Ovary (tissue), 9 donors: Measurements from ENCODE around the gene RNF181. TPM values are rescaled to one million over a fixed set of nuclear protein-coding genes. Genes with fewer than 3 reads are reported as not detected.
A peak's percentile ranks its signal among the peaks of the same experiment; 100 is the strongest.
"Not testable (repeated sequence)": the region's sequence is repeated elsewhere in the genome, so short reads cannot be mapped to it uniquely, and the experiment has no call there.

Experiments used
- DNase-seq, 5 donors: peaks; one replicate each; pipeline ENCODE4 v3.0.0-alpha.2; 2019 to 2020
- H3K27ac ChIP-seq, 2 donors: fragments of 200-600 bp; one replicate each; pipeline versions ENCODE4 v1.5.1 to v1.8.0; 2019 to 2022
- H3K27me3 ChIP-seq: fragments of 200-600 bp; one replicate; pipeline ENCODE4 v1.8.0; 2022
- H3K36me3 ChIP-seq: fragments of 200-600 bp; sonication (generic); one replicate; pipeline ENCODE4 v1.5.1; 2019
- H3K4me1 ChIP-seq: one replicate; pipeline ENCODE4 v1.8.1; 2013; ENCODE audit warnings: mild to moderate bottlenecking, moderate library complexity; ENCODE audit not compliant: insufficient read depth
- H3K4me3 ChIP-seq: fragments of 200-600 bp; sonication (generic); one replicate; pipeline ENCODE4 v1.5.1; 2017
- H3K9me3 ChIP-seq, 2 donors: fragments of 200-600 bp in 1 of 2; sonication (generic) in 1 of 2; one replicate each; pipeline versions ENCODE4 v1.5.1 to v1.8.1; 2013 to 2019; ENCODE audit warnings: mild to moderate bottlenecking in 1 of 2, moderate library complexity in 1 of 2
- EP300 ChIP-seq: sonication (generic); formaldehyde crosslinking; IDR thresholded peaks from one replicate; pipeline ENCODE4 v1.6.1; 2017; ENCODE audit warnings: antibody characterized with exemption
- POLR2A ChIP-seq: fragments of 450-650 bp; IDR thresholded peaks from one replicate; pipeline ENCODE4 v1.6.1; 2017; ENCODE audit warnings: antibody characterized with exemption, mild to moderate bottlenecking, moderate library complexity
- WGBS, 3 donors: extraction: QIAGEN DNeasy Blood & Tissue Kit in 1 of 3; methylation state at CpG; one replicate each; pipeline versions ENCODE4 v1.1.5 to v1.1.7; 2013 to 2017; 5-methylcytosine and 5-hydroxymethylcytosine counted together
- intact Hi-C, 4 donors: fragments of 100-400 bp; cut with DNase I; formaldehyde crosslinking; loops; one replicate each; pipeline versions ENCODE4 v1.11.0 to v1.15.1; 2022 to 2023
- polyA plus RNA-seq, 2 donors: library from polyadenylated mRNA; stranded (reverse); fragments of 200-250 nt in 1 of 2; fragments of 350-450 nt in 1 of 2; fragmentation: Illumina TruSeq in 1 of 2; extraction: RNeasy Lipid Tissue Mini Kit (QIAGEN cat#74804) in 1 of 2; gene quantifications; one replicate each; pipeline ENCODE4 v1.2.3, GENCODE V29; 2013 to 2014
- total RNA-seq, 7 donors: library from RNA; depleted of rRNA in 2 of 7; stranded (reverse); fragments of >200 nt in 2 of 7; fragmentation: NEBNext Ultra II Directional in 3 of 7; extraction: Animal tissue kit (Norgen Biotek cat#: 25700) in 3 of 7; gene quantifications; one replicate each; pipeline versions ENCODE4 v1.1.0 to v1.2.4, GENCODE V29; 2016 to 2023
- TF ChIP-seq, protein P1 (sequence below), 3 donors: fragments of 450-650 bp in 2 of 3; fragments of 200-600 bp in 1 of 3; IDR thresholded peaks; one replicate each; pipeline versions ENCODE4 v1.5.1 to v1.8.0; 2016 to 2022; ENCODE audit warnings: antibody characterized with exemption in 3 of 3, mild to moderate bottlenecking in 1 of 3
- donor health status: DM: no; HTN: no; CAD: no; lungs with moderate emphysema.
- donor health status: DM: no; HTN: no; CAD: no.
- donor health status: Bipolar disorder and iron deficiency.
- donor health status: DM: yes; HTN: yes; CAD: no.
- donor health status: DM: no; HTN: no; CAD: no.
- donor health status: DM: yes; HTN: yes; CAD: no.

The RNF181 gene
- total and polyA plus RNA-seq, 9 donors = 61.1 to 148 (median 93.8) TPM

DNA sequence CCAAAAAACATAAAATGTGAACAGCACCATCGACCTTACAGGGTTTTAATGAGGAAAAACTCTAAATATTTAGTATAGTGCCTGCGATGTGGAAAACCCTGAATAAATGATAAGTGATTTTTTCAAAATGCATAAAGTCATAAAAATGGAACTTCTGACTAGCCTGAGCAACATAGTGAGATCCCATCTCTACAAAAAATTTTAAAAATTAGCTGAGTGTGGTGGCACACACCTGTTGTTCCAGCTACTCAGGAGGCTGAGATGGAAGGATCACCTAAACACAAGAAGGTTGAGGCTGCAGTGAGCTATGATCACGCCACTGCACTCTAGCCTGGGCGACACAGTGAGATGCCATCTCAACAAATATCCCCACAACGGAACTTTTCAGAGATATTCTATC, 38.4 kb upstream of the RNF181 start:
- peaks cover 6% of the 10 kb centered on the region for H3K4me1 ChIP-seq
- TF ChIP-seq, protein P1, sequence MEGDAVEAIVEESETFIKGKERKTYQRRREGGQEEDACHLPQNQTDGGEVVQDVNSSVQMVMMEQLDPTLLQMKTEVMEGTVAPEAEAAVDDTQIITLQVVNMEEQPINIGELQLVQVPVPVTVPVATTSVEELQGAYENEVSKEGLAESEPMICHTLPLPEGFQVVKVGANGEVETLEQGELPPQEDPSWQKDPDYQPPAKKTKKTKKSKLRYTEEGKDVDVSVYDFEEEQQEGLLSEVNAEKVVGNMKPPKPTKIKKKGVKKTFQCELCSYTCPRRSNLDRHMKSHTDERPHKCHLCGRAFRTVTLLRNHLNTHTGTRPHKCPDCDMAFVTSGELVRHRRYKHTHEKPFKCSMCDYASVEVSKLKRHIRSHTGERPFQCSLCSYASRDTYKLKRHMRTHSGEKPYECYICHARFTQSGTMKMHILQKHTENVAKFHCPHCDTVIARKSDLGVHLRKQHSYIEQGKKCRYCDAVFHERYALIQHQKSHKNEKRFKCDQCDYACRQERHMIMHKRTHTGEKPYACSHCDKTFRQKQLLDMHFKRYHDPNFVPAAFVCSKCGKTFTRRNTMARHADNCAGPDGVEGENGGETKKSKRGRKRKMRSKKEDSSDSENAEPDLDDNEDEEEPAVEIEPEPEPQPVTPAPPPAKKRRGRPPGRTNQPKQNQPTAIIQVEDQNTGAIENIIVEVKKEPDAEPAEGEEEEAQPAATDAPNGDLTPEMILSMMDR (IDR thresholded peaks at IDR 0.05) = no peak
- TF ChIP-seq POLR2A (no peak), EP300 (no peak)
- DNase-seq = no peak

DNA sequence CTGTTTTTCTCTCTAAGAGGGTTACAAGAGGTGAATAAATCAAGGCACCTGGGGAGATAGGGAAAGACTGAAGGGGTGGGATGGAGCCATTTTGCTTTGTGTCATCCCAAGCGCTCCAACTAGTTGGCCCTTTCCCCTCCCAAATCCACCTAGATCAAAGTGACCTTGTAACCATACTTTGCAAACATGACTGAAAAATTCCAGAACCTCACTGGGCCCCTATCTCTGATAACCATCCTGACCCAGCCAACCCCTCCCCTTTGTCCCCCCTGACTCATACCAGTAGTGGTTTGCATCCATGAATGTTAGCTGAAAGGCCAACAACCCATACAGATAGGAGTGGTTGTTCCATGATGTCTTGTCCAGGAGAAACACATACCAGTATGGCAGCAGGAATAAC, 37.4 kb upstream of the RNF181 start:
- no peak overlapping the region for H3K4me3 ChIP-seq
- no peaks in the 10 kb centered on the region for H3K9me3 ChIP-seq
- TF ChIP-seq EP300 = no peak
- TF ChIP-seq POLR2A = no peak
- TF ChIP-seq, protein P1 (IDR thresholded peaks at IDR 0.05) = no peak
- intact Hi-C loops = loop anchor here in 1 of 4 donors (10.0 kb wide), 1 partner anchor 423 kb away; the partner anchor contains the start of gene TCF7L1
- no peak for DNase-seq
- H3K36me3 ChIP-seq = no peaks in the 10 kb centered on the region
- H3K27ac ChIP-seq = no peak overlapping the region
- peaks cover 6% of the 10 kb centered on the region for H3K4me1 ChIP-seq
- no peaks in the 10 kb centered on the region for H3K27me3 ChIP-seq
- WGBS, 3 donors = 92 to 98% (median 93%) methylated on average over 1 of the region's 1 CpG

More for the DNA sequence above, 38.4 kb upstream of the RNF181 start:
- 88 to 92% (median 92%) methylated on average over 5 of the region's 5 CpGs for WGBS, 3 donors
- H3K27ac ChIP-seq = no peak overlapping the region
- no peaks in the 10 kb centered on the region for H3K27me3 ChIP-seq
- intact Hi-C loops = loop anchor here in 1 of 4 donors (10.0 kb wide), 1 partner anchor 422 kb away; the partner anchor contains the start of gene TCF7L1
- H3K9me3 ChIP-seq = no peaks in the 10 kb centered on the region
- H3K4me3 ChIP-seq = no peak overlapping the region
- H3K36me3 ChIP-seq = no peaks in the 10 kb centered on the region

DNA sequence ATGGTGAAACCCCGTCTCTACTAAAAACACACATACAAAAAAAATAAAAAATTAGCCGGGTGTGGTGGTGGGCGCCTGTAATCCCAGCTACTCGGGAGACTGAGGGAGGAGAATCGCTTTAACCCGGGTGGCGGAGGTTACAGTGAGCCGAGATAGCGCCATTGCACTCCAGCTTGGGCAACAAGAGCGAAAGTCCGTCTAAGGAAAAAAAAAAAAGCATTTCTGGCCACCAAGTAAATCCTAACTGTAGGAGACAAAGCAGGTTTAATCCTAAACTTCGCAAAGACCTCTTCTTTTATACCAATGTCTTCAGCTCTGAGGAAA, 35.2 kb upstream of the RNF181 start:
- H3K36me3 ChIP-seq, DNase-seq, H3K4me1 ChIP-seq, intact Hi-C loops, H3K9me3 ChIP-seq, H3K27me3 ChIP-seq: not testable (repeated sequence)
- Histone ChIP-seq H3K4me3 (peak overlapping the region; percentile 94), H3K27ac (peak overlapping the region in 1 of 2 donors; percentile 65)
- 75 to 81% (median 78%) methylated on average over 12 of the region's 12 CpGs for WGBS, 3 donors

DNA sequence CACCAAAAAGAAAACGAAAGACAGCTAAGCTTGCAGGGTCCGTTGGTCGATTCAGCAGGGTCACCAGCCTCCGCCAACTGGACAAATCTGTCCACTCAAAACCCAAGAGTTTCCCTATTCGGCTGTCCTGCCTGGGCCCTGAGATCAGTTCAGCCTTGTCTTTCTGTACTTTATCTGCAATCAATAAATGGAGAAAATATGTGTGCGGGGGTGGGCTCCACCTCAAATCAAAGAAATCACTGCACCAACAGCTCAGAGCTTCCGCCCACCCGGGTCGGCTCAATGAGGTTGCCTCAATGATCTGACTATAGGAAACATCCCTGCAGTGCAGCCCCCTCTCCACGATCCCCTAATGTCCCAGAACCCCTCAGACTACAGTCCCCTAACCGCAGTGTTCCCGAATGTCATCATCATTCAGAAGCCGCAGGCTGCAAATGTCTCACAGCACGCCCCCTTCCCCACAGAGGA, 34.7 kb upstream of the RNF181 start:
- WGBS, 3 donors = 1 to 3% (median 2%) methylated on average over 14 of the region's 14 CpGs
- no peaks in the 10 kb centered on the region for H3K36me3 ChIP-seq
- TF ChIP-seq POLR2A (no peak), EP300 (no peak)
- TF ChIP-seq, protein P1 (IDR thresholded peaks at IDR 0.05) = no peak
- H3K4me3 ChIP-seq = peak overlapping the region; percentile 94
- H3K27me3 ChIP-seq = no peaks in the 10 kb centered on the region
- DNase-seq = no peak
- H3K27ac ChIP-seq = peak overlapping the region; percentile 18 to 65
- no peaks in the 10 kb centered on the region for H3K9me3 ChIP-seq
- intact Hi-C loops = no loop called here
- peaks cover 6% of the 10 kb centered on the region for H3K4me1 ChIP-seq

DNA sequence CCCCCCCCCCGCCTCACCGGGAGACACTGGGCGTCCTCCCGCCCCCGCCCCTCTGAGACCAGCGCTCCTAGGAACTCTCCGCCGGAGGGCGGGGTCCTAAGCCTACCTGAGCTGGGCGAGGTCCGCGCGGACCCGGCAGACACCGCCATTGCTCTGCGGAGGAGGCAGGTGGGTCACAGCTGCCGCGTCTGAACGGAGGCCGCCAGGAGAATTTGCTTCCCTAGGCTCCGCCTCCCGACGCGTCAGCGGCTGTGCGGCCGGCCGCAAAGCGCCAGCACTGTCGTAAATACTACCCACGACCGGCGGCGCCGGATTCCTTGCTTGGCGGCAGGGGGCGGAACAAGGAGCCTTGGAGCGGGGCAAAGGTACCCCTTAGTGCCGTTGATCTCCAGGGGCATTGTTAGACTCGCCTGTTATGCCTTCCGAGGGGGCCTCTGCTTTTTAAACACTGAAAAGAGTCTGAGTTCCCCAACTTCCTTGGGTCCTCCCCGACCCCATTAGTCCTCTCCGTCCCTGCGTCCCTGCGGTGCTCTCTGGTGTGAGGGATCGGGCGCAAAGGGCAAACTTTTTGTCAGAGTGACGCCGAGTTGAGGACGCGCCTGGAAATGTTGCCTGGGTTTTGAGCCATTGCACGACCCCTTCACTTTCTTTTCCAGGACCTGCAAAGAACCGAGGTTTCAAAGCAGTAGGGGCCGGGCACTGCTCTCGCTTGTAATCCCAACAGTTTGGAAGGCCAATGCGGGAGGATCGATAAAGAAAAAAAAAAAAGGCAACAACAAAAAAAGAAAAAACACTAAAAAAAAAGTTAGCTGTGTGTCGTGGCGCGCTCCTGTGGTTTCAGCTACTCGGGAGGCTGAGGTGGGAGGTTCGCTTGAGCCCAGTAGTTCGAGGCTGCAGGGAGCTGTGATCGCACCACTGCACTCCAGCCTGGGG, 34.0 kb upstream of the RNF181 start, which contains the start of gene GGCX:
Gene GGCX, minus strand, starts transcription at position 214 of the 933 bp plus-strand sequence. Its CDS starts 65 bp downstream, at position 149.
- peaks cover 6% of the 10 kb centered on the region for H3K4me1 ChIP-seq
- peak within 1 kb of the TSS; percentile 94 for H3K4me3 ChIP-seq
- no peaks in the 10 kb centered on the region for H3K9me3 ChIP-seq
- peak within 1 kb of the TSS; percentile 18 to 65 for H3K27ac ChIP-seq
- no peaks in the 10 kb centered on the region for H3K36me3 ChIP-seq
- 3 to 4% (median 4%) methylated on average over 50 to 64 of the region's 64 CpGs for WGBS, 3 donors
- DNase-seq = peak; percentile 95 to 98 (median 96)
- no peaks in the 10 kb centered on the region for H3K27me3 ChIP-seq
- TF ChIP-seq EP300 = no peak
- TF ChIP-seq, protein P1 (IDR thresholded peaks at IDR 0.05) = peak in 2 of 3 donors; percentile 41 to 62
- peak; percentile 81 for TF ChIP-seq POLR2A
- intact Hi-C loops = no loop called here
